Adrenal gland (tissue), 12 donors: Measurements from ENCODE around the gene CCDC28B. TPM values are rescaled to one million over a fixed set of nuclear protein-coding genes. Genes with fewer than 3 reads are reported as not detected.

ENCODE experiments used
- DNase-seq, 7 donors: peaks; one replicate each; pipeline ENCODE4 v3.0.0-alpha.2; 2019 to 2020
- H3K27ac ChIP-seq, 5 donors: fragments of 200-600 bp; sonication (generic) in 4 of 5; 1 replicate in 3 of 5; 2 replicates in 2 of 5; pipeline versions ENCODE4 v1.5.1 to v1.8.0; 2016 to 2020; ENCODE audit warnings: mild to moderate bottlenecking in 1 of 5
- H3K27me3 ChIP-seq: fragments of 200-600 bp; 2 replicates; pipeline ENCODE4 v1.8.0; 2021
- H3K36me3 ChIP-seq, 2 donors: fragments of 200-600 bp; replicated peaks in 1 of 2; 1 replicate in 1 of 2; 2 replicates in 1 of 2; pipeline versions ENCODE4 v1.5.1 to v1.8.0; 2018 to 2022
- H3K4me1 ChIP-seq, 2 donors: fragments of 200-600 bp; replicated peaks in 1 of 2; 1 replicate in 1 of 2; 2 replicates in 1 of 2; pipeline versions ENCODE4 v1.5.1 to v1.8.0; 2018 to 2021
- H3K4me3 ChIP-seq, 4 donors: fragments of 200-600 bp; sonication (generic) in 3 of 4; one replicate each; pipeline ENCODE4 v1.5.1; 2016 to 2018
- H3K9me3 ChIP-seq, 3 donors: fragments of 200-600 bp; sonication (generic) in 1 of 3; replicated peaks in 1 of 3; 1 replicate in 2 of 3; 2 replicates in 1 of 3; pipeline versions ENCODE4 v1.5.1 to v1.8.0; 2016 to 2021
- POLR2A ChIP-seq, 2 donors: fragments of 450-650 bp; IDR thresholded peaks; one replicate each; pipeline ENCODE4 v1.6.1; 2017; ENCODE audit warnings: antibody characterized with exemption in 2 of 2, mild to moderate bottlenecking in 2 of 2, moderate library complexity in 1 of 2
- WGBS, 4 donors: extraction: QIAGEN DNeasy Blood & Tissue Kit in 2 of 4; methylation state at CpG; one replicate each; pipeline versions ENCODE4 v1.1.5 to v1.1.7; 2013 to 2017; 5-methylcytosine and 5-hydroxymethylcytosine counted together
- intact Hi-C, 2 donors: fragments of 100-400 bp; cut with DNase I; formaldehyde crosslinking; loops; one replicate each; pipeline versions ENCODE4 v1.14.1 to v1.15.0; 2022 to 2023
- polyA plus RNA-seq, 3 donors: library from polyadenylated mRNA; stranded (reverse); fragments of 200-250 nt in 2 of 3; fragments of 350-450 nt in 1 of 3; fragmentation: Illumina TruSeq in 1 of 3; extraction: RNeasy Lipid Tissue Mini Kit (QIAGEN cat#74804) in 1 of 3; gene quantifications; one replicate each; pipeline ENCODE4 v1.2.3, GENCODE V29; 2013 to 2014
- total RNA-seq, 9 donors: library from RNA; depleted of rRNA in 4 of 9; stranded (reverse); fragments of >200 nt in 4 of 9; fragments of 120-200 nt in 1 of 9; fragmentation: NEBNext Ultra II Directional in 1 of 9; extraction: Animal tissue kit (Norgen Biotek cat#: 25700) in 1 of 9; gene quantifications; one replicate each; pipeline versions ENCODE4 v1.1.0 to v1.2.4, GENCODE V29; 2013 to 2023
- TF ChIP-seq, protein P1 (sequence below), 6 experiments: fragments of 450-650 bp in 4 of 6; fragments of 200-600 bp in 2 of 6; sonication (generic) in 1 of 6; IDR thresholded peaks; 1 replicate in 5 of 6; 2 replicates in 1 of 6; pipeline versions ENCODE4 v1.5.1 to v1.8.0; 2016 to 2021; ENCODE audit warnings: antibody characterized with exemption in 6 of 6, mild to moderate bottlenecking in 2 of 6, moderate library complexity in 1 of 6
- donor health status: healthy with polysubstance abuse.
- donor health status: Bipolar disorder and iron deficiency.
- donor health status: DM: yes; HTN: yes; CAD: no.
- donor health status: DM: no; HTN: no; CAD: no.
- donor health status: DM: no; HTN: no; CAD: no.
- donor health status: DM: yes; HTN: yes; CAD: no.

CCDC28B gene
- total and polyA plus RNA-seq, 12 donors: 3.4 to 47.7 (median 21.4) TPM

GRCh38 chr1:32221581-32221979 is 21.2 kb downstream of the CCDC28B start:
- Histone ChIP-seq H3K9me3 (no peaks in the 10 kb centered on the region), H3K4me3 (peak overlapping the region; percentile 72 to 91 (median 86)), H3K27ac (peak overlapping the region; percentile 82 to 96 (median 90)), H3K36me3 (peaks cover 0 to 49% of the 10 kb centered on the region in 2 donors), H3K27me3 (no peaks in the 10 kb centered on the region), H3K4me1 (peaks cover 21 to 25% of the 10 kb centered on the region in 2 donors)
- WGBS, 4 donors: 2 to 14% (median 5%) methylated on average over 12 to 13 of the region's 13 CpGs
- TF ChIP-seq, protein P1, sequence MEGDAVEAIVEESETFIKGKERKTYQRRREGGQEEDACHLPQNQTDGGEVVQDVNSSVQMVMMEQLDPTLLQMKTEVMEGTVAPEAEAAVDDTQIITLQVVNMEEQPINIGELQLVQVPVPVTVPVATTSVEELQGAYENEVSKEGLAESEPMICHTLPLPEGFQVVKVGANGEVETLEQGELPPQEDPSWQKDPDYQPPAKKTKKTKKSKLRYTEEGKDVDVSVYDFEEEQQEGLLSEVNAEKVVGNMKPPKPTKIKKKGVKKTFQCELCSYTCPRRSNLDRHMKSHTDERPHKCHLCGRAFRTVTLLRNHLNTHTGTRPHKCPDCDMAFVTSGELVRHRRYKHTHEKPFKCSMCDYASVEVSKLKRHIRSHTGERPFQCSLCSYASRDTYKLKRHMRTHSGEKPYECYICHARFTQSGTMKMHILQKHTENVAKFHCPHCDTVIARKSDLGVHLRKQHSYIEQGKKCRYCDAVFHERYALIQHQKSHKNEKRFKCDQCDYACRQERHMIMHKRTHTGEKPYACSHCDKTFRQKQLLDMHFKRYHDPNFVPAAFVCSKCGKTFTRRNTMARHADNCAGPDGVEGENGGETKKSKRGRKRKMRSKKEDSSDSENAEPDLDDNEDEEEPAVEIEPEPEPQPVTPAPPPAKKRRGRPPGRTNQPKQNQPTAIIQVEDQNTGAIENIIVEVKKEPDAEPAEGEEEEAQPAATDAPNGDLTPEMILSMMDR (IDR thresholded peaks at IDR 0.05): no peak
- TF ChIP-seq POLR2A (IDR thresholded peaks at IDR 0.05): no peak
- intact Hi-C loops: no loop called here
- DNase-seq: no peak

DNA sequence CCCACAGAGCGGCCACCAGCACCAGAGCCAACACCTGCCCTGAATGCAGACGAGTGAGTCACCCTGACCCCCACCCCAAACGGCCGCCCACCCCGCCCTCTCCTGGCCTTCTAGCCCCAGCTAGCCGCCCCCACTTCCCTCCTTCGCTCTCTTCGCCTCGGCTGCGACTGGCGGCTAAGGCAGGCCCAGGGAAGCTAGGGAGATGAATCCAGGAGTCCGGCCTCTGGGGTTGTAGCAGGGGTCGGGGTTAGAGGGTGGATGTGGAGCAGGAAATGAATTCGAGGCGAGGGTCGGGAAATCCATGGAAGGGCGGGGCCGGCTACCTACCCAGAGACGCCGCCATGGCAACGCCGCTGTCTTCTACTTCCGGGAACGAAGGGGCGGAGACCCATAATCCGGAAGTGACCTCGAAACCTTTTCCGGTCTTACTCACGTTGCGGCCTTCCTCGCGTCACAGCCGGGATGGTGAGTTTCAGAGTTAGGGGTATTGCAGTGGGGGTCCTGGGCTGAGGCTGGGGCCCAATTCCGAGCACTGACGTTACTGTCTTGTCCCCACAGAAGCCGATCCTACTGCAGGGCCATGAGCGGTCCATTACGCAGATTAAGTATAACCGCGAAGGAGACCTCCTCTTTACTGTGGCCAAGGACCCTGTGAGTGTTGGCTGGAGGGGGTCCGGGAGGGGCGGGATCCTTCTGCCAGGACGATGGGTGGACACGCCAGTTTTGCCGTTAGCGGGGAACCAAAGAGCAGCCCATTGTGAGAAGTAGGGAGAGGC is 21.8 kb downstream of the CCDC28B start, which contains the start of the genes EIF3I and TMEM234:
EIF3I (plus strand) TSS at position 428 of the 776 bp plus-strand sequence; CDS start at position 463, 35 bp downstream.
TMEM234 (minus strand) TSS at position 374 of the 776 bp plus-strand sequence; CDS start at position 343, 31 bp downstream.
- 0 to 2% (median 0%) methylated on average over 33 to 46 of the region's 46 CpGs for WGBS, 4 donors
- DNase-seq: peak; percentile 92 to 97 (median 94)
- Histone ChIP-seq H3K27ac (peak within 1 kb of the TSS; percentile 82 to 96 (median 90)), H3K9me3 (no peaks in the 10 kb centered on the region), H3K27me3 (no peaks in the 10 kb centered on the region), H3K36me3 (peaks cover 0 to 49% of the 10 kb centered on the region in 2 donors), H3K4me3 (peak within 1 kb of the TSS; percentile 72 to 91 (median 86)), H3K4me1 (peaks cover 21 to 25% of the 10 kb centered on the region in 2 donors)
- peak; percentile 42 to 74 for TF ChIP-seq POLR2A (IDR thresholded peaks at IDR 0.05)
- TF ChIP-seq, protein P1 (IDR thresholded peaks at IDR 0.05): no peak
- intact Hi-C loops: no loop called here

GRCh38 chr1:32223683-32224082 is 23.3 kb downstream of the CCDC28B start:
- intact Hi-C loops: no loop called here
- no peak for TF ChIP-seq POLR2A (IDR thresholded peaks at IDR 0.05)
- TF ChIP-seq, protein P1 (IDR thresholded peaks at IDR 0.05): no peak
- no peaks in the 10 kb centered on the region for H3K27me3 ChIP-seq
- no peak overlapping the region for H3K4me3 ChIP-seq
- H3K27ac ChIP-seq: peak overlapping the region in 3 of 5 donors; percentile 57 to 90 (median 87)
- no peaks in the 10 kb centered on the region for H3K9me3 ChIP-seq
- DNase-seq: no peak
- H3K4me1 ChIP-seq: peaks cover 21 to 31% of the 10 kb centered on the region in 2 donors
- WGBS, 4 donors: 48 to 76% (median 70%) methylated on average over 3 of the region's 3 CpGs
- peaks cover 0 to 62% of the 10 kb centered on the region in 2 donors for H3K36me3 ChIP-seq

- 67 to 91% (median 77%) methylated on average over 4 of the region's 4 CpGs for WGBS, 4 donors
- no peaks in the 10 kb centered on the region for H3K9me3 ChIP-seq
- DNase-seq: no peak
- peaks cover 0 to 66% of the 10 kb centered on the region in 2 donors for H3K36me3 ChIP-seq
- no peaks in the 10 kb centered on the region for H3K27me3 ChIP-seq
- no peak for TF ChIP-seq POLR2A (IDR thresholded peaks at IDR 0.05)
- TF ChIP-seq, protein P1 (IDR thresholded peaks at IDR 0.05): no peak
- no peak overlapping the region for H3K4me3 ChIP-seq
- peaks cover 21 to 31% of the 10 kb centered on the region in 2 donors for H3K4me1 ChIP-seq
- no peak overlapping the region for H3K27ac ChIP-seq
- intact Hi-C loops: no loop called here
Measured at GRCh38 chr1:32224285-32224684, 23.9 kb downstream of the CCDC28B start.
